GM12878 (cell line): Measurements from ENCODE around the gene ACBD7.

Experiments used
- CTCF ChIP-seq, 3 experiments: IDR thresholded peaks in 2 of 3; conservative IDR thresholded peaks in 1 of 3; 2 replicates each; pipeline ENCODE4 v1.5.1; 2011; ENCODE audit warnings: low read depth in 3 of 3, low read length in 3 of 3, mild to moderate bottlenecking in 3 of 3, control low read depth in 2 of 3, moderate library complexity in 2 of 3, inconsistent platforms in 1 of 3, mixed read lengths in 1 of 3; ENCODE audit not compliant: control insufficient read depth in 2 of 3, insufficient read depth in 1 of 3; ENCODE audit errors: extremely low read depth in 1 of 3
- EZH2 ChIP-seq: IDR thresholded peaks from 2 replicates; pipeline ENCODE4 v1.6.1; 2012; ENCODE audit warnings: low read depth, mild to moderate bottlenecking, control low read depth, inconsistent platforms, low read length, borderline replicate concordance; ENCODE audit not compliant: control insufficient read depth
- POLR2A ChIP-seq: IDR thresholded peaks from 2 replicates; pipeline ENCODE4 v1.6.1; 2011; ENCODE audit warnings: low read depth, mild to moderate bottlenecking, low read length

GRCh38 chr10:15103513-15103912 lies 14.9 kb upstream of the ACBD7 start:
- TF ChIP-seq CTCF (IDR thresholded peaks at IDR 0.05 in 2 of 3, conservative IDR thresholded peaks at IDR 0.05 in 1 of 3; ENCODE audit: control insufficient read depth in 2 of 3, extremely low read depth in 1 of 3, insufficient read depth in 1 of 3, low read depth in 3 of 3, low read length in 3 of 3) (no peak), EZH2 (no peak), POLR2A (no peak)
